Tongue (tissue), 2 donors: Measurements from ENCODE around the gene ZER1. TPM values are rescaled to one million over a fixed set of nuclear protein-coding genes. Genes with fewer than 3 reads are reported as not detected.

ENCODE experiments used
- DNase-seq: peaks from one replicate; pipeline ENCODE4 v3.0.0-alpha.2; 2015
- total RNA-seq: library from RNA; depleted of rRNA; stranded (reverse); fragments of >200 nt; gene quantifications from one replicate; pipeline ENCODE4 v1.2.3, GENCODE V29; 2014

Gene ZER1
- total RNA-seq, 1 donor from 2014 or later, result 56.1 TPM

DNA sequence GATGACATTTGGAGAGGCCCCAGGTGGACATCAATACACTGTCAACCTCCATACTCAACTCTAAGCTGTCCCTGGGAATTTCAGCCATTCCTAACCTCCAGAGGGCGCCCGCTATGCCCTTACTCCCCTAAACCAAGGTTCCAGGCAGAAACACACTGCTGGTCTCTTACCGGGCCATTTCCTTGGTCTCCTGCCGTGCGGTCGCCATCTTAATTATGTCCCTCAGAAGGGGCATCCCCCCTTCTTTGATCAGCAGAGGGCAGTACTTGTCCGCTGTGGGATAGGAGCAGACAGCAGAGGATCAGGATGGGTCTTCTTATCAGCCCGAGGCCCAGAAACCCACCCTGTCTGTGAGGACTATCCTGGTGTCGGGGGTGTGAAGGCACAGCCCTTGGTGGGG, 38.5 kb downstream of the ZER1 start:
- DNase-seq, result peak; percentile 89

DNA sequence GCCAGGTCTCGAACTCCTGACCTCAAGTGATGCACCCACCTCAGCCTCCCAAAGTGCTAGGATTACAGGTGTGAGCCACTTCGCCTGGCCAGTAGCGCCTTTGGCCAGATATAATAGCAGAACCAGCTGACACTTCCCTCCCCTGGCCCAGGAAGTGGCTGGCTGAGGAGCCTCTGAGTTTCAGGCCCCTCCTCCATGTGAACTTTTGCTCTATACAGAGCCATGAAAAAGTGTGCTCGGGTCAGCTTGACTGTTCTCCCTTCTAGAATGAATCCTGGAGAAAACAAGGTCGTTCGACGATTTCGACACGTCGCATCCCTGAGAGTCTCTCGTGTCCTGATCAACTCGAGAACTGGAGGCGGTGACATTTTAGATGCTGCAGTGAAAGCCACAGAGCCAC, 39.2 kb downstream of the ZER1 start:
- no peak for DNase-seq

DNA sequence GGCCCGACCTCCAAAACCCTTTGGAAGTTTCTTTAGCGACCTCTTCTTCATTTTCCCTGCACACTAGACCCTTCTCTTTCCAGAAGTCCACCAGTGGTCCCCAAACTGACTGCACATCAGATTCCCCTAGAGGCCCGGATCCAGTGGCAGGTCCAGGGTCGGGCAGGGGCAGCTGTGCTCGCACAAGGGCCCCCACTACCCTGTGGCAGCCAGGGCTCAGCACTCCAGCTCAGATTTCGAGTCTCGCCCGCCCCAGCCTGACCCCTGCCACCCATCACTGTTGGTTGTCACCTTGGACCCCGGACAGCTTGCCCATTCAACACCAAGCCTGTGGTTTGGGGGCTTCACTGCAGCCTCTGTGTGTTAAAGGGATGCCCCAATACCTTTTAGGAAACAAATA, 40.0 kb downstream of the ZER1 start:
- DNase-seq, result no peak

DNA sequence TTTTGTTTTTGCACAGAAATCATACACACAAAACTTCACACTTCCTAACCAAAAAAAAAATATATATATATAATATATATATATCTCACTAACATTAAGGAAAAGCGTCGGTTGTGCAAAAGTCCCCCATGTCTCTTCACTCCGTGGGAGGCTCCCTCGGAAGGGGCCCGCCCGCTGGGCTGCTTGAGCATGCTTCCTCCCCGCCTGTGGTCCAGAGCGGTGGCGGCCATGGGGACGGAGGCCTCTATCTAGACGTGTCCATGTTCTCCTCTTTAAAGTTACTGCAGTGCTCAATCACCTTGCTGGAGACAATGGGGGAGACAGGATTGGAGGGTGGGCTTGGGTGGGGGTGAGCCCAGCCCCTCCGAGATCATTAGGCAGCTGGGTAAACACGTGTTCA, 40.6 kb downstream of the ZER1 start:
- no peak for DNase-seq

DNA sequence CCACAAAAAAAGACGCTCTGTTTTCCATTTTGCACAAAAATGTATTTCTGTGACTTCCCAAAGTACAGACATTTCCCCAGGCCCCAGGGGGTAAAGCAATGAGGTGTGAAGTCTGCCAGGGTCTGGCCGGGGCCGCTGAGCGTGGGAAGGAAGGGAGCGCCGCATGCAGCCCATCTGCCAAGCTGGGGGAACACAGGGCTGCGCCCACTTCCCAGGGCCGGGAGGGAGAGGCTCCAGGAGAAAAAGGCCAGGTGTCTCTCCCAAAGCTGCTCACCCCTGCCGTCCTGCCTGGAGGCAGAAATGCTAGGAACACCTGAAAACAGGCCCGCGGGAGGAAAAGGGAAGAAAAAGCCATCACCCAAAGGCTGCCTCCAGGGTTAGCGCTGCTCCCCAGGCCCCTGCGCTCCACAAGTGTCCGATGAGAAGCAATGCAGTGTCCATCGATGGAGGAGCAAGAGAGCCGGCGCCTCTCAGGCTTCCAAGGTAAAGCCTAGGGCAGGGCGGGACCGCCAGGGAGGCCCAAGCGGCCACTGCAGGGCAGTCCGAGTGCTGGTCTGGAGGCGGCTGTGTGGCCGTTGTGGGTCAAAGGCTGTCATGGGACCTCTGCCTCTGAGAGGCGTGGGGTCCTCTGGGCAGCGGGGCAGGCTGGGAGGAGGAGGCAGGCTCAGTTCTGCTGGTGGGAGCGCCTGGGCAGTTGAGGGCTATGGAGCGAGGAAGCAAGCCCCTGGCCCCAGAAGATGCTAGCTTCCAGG, 41.8 kb downstream of the ZER1 start:
- no peak for DNase-seq

DNA sequence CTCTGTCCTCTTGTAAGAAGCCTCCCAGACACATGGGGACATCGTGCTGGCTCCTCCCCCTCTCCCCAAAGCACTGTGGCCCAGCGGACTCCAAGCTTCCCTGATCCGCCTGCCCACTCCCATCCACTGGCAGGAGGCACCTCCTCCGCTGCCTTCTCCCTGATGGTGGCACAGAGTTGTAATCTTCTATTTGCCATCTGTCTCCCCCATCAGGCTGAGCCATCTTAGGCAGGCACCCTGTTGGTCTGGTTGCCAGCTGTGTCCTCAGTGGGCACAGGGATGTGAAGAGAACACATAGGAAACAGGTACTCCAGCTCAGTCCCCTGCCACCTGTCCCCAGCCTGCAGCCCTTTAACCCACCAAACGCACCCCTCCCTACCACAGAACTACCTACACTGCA, 42.4 kb downstream of the ZER1 start:
- no peak for DNase-seq

DNA sequence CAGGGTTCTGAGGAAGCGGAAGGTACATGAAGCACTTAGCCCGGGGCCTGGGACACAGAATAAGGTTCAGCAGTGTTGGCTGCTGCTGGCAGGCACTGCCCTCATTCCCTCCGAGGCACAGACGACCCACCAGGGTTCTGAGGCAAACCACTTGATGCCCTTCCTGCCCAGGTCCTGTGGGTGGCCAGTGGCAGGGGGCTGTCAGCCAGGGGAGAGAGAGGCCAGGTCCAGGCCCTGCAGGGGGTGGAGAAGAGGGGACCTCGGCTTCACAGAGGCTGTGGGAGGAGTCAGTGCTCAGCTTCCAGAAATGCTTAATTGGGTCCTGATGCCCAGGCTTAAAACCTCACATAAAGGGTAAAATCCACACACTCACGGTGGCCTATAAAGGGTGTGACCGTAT, 43.4 kb downstream of the ZER1 start:
- DNase-seq, result no peak

DNA sequence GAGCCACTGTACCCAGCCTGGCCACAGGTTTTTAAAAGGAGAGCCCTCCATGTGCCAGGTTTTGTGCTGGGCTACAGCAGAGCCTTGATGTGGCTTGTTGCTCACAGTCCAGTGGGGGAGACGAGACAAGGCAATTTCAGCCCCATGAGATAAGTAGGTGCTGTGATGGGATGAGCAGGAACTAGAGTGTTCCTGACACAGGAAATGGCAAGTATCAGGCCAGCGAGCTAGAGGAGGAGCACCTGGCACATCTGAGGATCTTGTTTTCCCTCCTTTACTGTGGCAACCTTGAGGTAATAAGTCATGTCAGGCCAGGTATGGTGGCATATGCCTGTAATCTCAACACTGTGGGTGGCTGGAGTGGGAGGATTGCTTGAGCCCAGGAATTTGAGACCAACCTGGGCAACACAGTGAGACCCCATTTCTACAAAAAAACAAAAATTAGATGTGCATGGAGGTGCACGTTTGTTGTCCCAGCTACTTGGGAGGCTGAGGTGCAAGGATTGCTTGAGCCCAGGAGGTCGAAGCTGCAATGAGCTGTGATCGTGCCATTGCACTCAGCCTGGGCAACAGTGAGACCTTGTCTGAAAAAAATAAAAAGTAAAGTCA, 44.0 kb downstream of the ZER1 start:
- DNase-seq, result no peak

DNA sequence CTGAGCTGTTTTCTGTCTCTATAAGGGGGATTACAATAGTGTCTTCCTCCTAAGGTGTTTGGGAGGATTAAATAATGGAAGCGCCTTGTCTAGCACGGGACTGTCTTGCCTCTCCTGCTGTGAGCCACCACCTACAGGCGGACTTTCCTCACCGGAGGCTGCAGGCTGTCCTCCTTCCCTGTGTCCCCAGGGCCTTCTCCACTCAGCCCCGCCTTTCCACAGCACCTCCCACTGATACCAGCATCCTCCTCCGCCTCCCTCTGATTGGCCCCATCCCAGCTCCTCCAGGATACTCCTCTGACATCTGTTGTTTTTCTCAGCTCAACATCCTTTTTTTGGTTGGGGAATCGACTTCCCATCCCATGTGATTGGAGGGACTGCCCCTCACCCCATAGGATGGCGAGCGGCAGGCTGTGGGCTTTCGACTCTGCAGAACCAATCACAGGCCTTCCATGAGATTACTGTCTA, 46.9 kb downstream of the ZER1 start:
- DNase-seq, result peak; percentile 68

DNA sequence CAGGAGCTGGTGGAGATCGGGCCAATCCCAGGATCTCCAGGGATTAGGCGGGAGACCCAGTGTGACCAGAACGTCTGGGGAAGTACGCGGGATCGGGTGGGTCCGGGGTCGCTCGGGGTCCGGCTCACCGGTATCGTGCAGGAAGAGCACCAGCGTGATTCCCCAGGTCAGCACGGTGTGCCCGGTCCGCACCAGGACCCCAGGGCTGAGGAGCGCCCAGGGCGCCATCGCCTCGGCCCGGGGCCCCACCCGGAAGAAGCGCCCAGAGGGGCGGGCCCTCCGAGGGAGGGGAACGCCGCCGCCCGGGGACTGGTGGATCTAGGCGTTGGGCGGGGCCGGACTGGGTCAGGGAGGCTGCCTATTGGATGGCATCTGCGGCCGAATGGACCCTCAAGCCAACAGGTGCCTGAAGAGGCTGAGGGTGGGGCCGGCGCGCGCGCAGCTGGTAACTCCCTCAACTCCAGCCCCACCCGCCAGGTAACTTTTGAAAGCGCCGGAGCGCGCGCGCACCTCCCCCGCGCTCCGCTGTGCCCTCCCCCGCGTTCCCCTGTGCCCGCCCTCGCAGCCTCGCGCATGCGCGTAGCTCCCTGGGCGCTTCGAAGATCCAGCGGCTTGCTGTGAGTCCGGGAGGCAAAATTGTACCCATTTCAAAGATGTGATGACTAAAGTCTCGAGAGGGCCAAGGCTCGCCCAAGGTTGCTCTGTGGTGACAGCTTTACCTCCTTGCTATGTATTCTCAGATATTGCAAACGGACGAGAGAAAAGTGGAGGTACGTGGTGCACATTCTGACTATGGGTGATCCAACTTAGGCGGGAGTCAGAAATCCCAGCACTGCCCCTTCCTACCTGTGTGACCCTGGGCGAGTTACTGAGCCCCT, 47.6 kb downstream of the ZER1 start, which contains the start of gene ZDHHC12:
Gene ZDHHC12, minus strand, starts transcription at position 262 of the 878 bp plus-strand sequence. Its CDS starts 34 bp downstream, at position 228.
- DNase-seq, result peak; percentile 96

DNA sequence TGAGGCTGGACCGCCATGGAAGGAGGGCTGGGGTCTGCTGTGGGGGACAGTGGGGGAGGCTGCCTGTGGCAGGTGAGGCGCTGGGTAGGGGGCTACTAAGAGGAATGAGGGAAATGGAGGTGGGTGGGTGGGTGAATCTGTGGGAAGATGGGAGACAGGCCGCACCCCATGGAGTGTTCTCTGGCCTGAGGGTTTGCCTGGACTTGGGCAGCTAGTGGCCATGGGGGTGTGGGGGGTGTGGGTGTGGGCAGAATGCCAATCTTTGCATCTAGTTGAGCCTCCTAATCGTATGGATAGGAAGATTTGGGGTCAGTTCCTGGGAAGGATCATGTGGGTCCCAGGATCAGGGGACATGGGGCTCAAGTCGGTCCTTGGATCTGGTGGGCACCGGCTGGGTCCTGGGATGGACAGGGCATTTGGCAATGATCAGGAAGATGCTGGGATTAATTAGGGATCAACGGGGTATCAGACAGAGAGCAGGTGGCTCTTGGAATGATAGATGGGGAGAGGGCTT, 48.3 kb downstream of the ZER1 start:
- no peak for DNase-seq

DNA sequence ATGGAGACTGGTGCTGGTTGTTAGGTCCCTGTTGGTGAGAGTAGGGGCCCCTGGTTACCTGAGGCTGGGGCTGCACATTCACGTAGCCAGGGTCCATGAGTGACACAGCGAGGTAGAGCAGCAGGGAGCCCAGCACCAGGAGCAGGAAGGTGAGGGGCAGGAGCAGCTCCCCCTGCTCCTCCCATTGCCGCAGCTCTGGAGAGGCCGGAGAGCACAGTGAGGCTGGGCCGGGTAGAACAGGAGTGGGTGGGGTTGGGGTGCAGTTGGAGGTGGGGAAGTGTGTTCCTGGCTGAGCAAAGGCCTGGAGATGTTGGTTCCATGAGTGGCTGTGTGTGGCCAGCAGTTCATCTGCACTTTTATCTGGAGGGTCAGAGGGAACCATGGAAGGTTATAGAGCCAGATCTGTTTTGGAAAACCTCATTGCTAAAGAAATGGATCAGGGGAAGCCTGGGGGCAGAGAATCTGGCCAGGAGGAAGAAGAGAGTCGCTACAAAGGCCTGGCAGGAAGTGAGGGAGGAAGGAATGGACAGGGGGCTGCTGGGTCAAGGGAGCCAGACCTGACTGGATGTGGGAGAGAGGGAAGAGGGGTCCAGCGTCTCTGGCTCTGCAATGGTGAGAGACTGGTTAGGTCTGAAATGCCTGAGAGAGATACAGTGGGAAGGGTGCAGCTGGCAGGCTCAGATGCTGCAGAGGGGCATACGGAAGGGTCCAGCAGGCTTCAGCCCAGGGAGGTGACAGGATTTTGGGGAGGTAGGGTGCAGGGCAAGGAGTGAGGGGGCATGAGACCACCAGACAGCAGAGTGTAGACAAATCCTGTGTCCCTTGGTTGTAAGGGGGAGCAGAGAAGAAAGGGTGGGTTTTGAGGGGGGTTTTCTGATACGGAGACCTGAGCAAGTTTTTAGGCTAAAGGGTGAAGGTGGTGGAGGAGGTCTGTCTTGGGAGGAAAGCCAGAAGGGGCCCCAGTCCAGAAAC, 49.1 kb downstream of the ZER1 start:
- DNase-seq, result no peak

DNA sequence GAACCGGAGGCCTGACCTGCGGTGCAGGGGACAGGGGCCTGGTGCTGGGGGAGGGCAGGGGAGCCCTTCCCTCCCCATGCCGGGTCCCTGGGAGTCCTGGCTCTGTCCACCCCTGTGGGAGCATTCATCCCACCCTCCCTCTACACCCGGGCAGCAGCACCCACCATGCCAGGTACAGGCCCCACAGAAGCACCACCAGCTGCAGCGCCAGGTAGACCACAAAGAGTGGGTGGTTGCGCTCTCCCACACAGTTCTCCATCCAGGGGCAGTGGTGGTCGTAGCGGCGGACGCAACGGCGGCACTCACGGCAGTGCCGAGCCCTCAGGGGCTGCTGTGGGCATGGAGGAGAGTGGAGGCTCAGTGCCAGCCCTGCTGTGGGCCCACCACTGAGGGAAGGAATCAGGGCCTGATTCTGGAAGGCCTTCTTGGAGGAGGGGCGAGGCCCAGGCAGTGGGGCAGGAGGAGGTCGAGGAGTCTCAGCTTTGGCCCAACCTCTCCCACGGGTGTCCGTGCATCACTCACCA, 50.2 kb downstream of the ZER1 start:
- no peak for DNase-seq

DNA sequence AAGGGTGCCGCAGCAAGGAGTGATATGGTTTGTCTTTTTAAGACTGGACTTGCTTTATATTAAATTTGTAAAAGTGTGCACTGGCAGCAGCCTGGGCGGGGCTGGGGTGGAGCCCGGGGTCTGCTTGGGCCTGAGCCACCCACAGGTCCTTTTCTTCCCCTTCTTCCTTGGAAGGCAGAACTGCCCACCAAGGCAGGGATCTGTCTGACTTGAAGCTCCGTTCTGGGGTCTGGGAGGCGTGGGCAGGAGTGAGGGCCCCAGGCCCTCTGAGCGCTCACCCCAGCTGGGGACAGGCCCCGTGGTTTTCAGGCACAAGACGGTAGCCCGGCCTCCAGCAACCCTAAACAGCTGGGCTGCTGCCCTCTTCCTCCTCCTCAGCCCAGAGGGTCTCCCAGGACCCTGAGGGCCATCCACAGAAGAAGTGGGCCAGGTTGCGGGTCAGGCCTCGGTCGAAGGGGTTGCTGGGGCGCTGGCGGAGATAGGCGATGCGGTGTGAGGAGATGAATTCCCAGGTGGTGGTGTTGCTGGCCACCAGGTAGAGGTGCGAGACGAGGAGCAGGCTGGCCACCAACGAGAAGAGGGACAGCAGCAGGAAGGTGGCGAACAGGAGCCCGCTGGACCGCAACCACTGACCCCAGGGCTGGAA, 50.8 kb downstream of the ZER1 start:
- DNase-seq, result no peak

DNA sequence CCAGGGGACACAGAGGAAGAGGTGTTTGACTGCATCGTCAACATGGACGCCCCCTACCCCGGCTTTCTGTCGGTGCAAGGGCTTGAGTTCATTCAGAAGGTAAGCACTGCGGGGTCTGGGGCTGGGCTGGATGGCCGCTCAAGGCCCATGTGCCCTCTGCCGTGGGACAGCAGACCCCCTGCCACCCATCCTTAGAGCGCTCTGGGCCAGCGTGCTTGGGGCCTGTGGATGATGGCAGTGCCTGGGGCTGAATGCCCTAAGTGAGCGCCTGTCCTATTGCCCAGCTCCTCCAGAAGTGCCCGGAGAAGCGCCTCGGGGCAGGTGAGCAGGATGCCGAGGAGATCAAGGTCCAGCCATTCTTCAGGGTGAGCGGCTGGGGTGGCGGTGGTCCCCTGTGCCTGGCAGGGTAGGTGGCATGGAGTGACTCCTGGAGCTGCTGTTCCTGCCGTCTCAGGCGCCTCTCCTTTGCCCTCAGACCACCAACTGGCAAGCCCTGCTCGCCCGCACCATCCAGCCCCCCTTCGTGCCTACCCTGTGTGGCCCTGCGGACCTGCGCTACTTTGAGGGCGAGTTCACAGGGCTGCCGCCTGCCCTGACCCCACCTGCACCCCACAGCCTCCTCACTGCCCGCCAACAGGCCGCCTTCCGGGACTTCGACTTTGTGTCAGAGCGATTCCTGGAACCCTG, 51.7 kb downstream of the ZER1 start:
- DNase-seq, result no peak

DNA sequence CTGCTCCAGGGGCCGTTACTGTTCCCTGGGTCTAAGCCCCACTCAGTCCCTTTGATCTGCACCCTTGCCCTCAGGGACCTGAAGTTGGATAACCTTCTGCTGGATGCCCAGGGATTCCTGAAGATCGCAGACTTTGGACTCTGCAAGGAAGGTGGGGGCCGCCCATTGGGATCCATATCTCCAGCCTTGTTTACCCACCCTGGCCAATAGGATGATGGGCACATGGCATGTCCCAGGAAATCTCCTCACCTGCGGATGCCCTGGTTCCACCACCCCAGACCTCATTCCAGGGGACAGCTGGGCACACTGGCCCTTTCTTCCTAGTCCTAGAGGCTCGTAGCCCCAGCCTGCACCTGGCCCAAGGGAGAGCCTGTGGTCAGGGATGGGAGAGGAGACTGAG, 53.3 kb downstream of the ZER1 start:
- no peak for DNase-seq

DNA sequence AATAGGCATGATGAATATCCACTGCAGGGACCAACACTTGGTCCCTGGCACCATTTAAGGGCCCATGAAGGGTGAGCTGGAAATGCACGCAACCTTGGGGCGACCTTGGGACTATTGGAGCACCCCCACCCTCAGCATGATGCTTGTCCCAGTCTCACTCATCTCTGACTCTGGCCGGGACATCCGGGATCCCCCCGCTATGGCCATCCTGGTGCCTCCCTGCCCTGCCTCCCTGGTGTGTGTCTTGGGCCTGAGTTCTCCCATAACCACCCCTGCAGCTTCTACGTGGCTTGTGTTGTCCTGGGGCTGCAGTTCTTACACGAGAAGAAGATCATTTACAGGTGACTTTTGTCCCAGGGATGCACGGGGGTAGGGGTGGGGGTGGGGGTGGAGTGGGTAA, 53.7 kb downstream of the ZER1 start:
- no peak for DNase-seq

DNA sequence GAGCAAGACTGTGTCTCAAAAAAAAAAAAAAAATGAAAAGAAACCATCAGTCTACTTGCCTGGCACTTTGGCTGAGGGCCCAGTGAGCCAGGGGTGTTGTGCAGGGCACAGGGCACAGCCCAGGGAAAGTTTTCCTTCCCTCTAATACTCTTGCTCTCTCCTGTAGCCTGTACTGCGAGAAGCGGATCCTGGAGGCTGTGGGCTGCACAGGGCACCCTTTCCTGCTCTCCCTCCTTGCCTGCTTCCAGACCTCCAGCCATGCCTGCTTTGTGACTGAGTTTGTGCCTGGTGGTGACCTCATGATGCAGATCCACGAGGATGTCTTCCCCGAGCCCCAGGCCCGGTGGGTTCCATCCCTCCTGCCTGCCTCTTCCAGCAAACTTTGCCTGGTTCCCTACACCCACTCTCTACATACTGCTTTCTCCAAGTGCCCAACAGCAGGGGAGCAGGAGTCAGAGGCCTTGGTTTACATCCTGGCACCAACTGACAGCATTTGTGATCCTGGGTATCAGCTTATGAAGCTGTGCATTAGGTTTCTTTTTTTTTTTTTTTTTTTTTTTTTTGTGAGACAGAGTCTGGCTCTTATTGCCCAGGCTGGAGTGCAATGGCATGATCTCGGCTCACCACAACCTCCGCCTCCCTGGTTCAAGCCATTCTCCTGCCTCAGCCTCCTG, 55.0 kb downstream of the ZER1 start:
- no peak for DNase-seq

DNA sequence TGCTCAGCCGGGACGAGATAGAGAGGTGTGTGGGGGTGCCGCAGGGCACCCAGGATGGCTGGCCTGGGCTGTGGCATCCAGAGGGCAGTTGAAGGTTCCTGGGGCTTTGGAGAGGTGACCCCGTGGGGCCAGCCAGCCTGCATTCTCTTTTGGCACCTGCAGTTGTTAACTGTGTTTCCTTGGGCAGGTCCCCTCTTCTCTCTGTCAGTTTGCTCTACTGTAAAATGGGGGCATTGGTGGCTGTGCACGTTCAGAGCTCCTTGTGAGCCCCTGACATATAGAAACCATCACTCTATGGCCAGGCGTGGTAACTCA, 56.3 kb downstream of the ZER1 start:
- DNase-seq, result no peak
